Left colon (tissue), 2 donors: ENCODE measurements around the gene C19orf44. TPM values are rescaled to one million over a fixed set of nuclear protein-coding genes. Genes with fewer than 3 reads are reported as not detected.
"Not testable (repeated sequence)": the region's sequence is repeated elsewhere in the genome, so short reads cannot be mapped to it uniquely, and the experiment has no call there.

ENCODE experiments used
- ATAC-seq: fragments of 200-7000 bp; cut with Tn5 transposase; one replicate; pipeline ENCODE4 v1.9.1; 2020; ENCODE audit warnings: mild to moderate bottlenecking, moderate library complexity
- DNase-seq, 2 donors: peaks; one replicate each; pipeline ENCODE4 v3.0.0-alpha.2; 2020
- intact Hi-C, 2 donors: fragments of 100-400 bp; cut with DNase I in 1 of 2; cut with micrococcal nuclease in 1 of 2; formaldehyde crosslinking; loops; one replicate each; pipeline versions ENCODE4 v1.11.2 to v1.14.0; 2022; cut with DNase I, micrococcal nuclease
- total RNA-seq, 2 donors: library from RNA; stranded (reverse); fragmentation: NEBNext Ultra II Directional; extraction: Animal tissue kit (Norgen Biotek cat#: 25700); gene quantifications; one replicate each; pipeline ENCODE4 v1.2.1, GENCODE V29; 2021
- donor health status: DM: no; HTN: no; CAD: no.
- donor health status: DM: yes; HTN: yes; CAD: no.

The C19orf44 gene
- total RNA-seq, 2 donors from 2014 or later = 1.4 to 2.4 TPM

- ATAC-seq (no peak), DNase-seq (no peak)
- intact Hi-C loops = no loop called here
Measured at GRCh38 chr19:16509141-16510061, 13.2 kb downstream of the C19orf44 start.

- DNase-seq, intact Hi-C loops, ATAC-seq: not testable (repeated sequence)
Measured at GRCh38 chr19:16512611-16513010, 16.4 kb downstream of the C19orf44 start.

GRCh38 chr19:16514383-16515019 is 18.3 kb downstream of the C19orf44 start:
- peak; percentile 29 for ATAC-seq
- intact Hi-C loops = no loop called here
- no peak for DNase-seq

- intact Hi-C loops = no loop called here
- ATAC-seq (no peak), DNase-seq (no peak)
Measured at GRCh38 chr19:16516381-16516780, 20.2 kb downstream of the C19orf44 start.

- ATAC-seq = peak; percentile 11
- intact Hi-C loops = no loop called here
Measured at GRCh38 chr19:16516923-16517610, 20.9 kb downstream of the C19orf44 start.

GRCh38 chr19:16518061-16518460 is 21.9 kb downstream of the C19orf44 start:
- intact Hi-C loops = no loop called here
- ATAC-seq (no peak), DNase-seq (no peak)

More at GRCh38 chr19:16516923-16517610, 20.9 kb downstream of the C19orf44 start:
- DNase-seq = no peak

- no peak for ATAC-seq
Measured at GRCh38 chr19:16518483-16519229, 22.5 kb downstream of the C19orf44 start.

GRCh38 chr19:16519230-16519687 is 23.1 kb downstream of the C19orf44 start:
- DNase-seq = no peak
- intact Hi-C loops = no loop called here
- ATAC-seq = no peak

More at GRCh38 chr19:16518483-16519229, 22.5 kb downstream of the C19orf44 start:
- intact Hi-C loops = no loop called here
- no peak for DNase-seq

- ATAC-seq = no peak
- DNase-seq = no peak
- intact Hi-C loops = no loop called here
Measured at GRCh38 chr19:16520074-16520973, 24.1 kb downstream of the C19orf44 start.

GRCh38 chr19:16520986-16521624 is 24.9 kb downstream of the C19orf44 start:
- DNase-seq (no peak), ATAC-seq (no peak)
- intact Hi-C loops = no loop called here

GRCh38 chr19:16521715-16522289 is 25.6 kb downstream of the C19orf44 start:
- intact Hi-C loops = no loop called here
- DNase-seq (no peak), ATAC-seq (no peak)

GRCh38 chr19:16522559-16523377 is 26.6 kb downstream of the C19orf44 start:
- DNase-seq (no peak), ATAC-seq (no peak)
- intact Hi-C loops = no loop called here

GRCh38 chr19:16524991-16525734 is 29.0 kb downstream of the C19orf44 start:
- ATAC-seq (no peak), DNase-seq (no peak)
- intact Hi-C loops = no loop called here

GRCh38 chr19:16525751-16526481 is 29.7 kb downstream of the C19orf44 start:
- intact Hi-C loops = no loop called here
- no peak for DNase-seq
- ATAC-seq = no peak
